Adrenal gland (tissue), 12 donors: Measurements from ENCODE around the gene ADGRL2. TPM values are rescaled to one million over a fixed set of nuclear protein-coding genes. Genes with fewer than 3 reads are reported as not detected.

ENCODE experiments used
- DNase-seq, 7 donors: peaks; one replicate each; pipeline ENCODE4 v3.0.0-alpha.2; 2019 to 2020
- H3K27ac ChIP-seq, 5 donors: fragments of 200-600 bp; sonication (generic) in 4 of 5; 1 replicate in 3 of 5; 2 replicates in 2 of 5; pipeline versions ENCODE4 v1.5.1 to v1.8.0; 2016 to 2020; ENCODE audit warnings: mild to moderate bottlenecking in 1 of 5
- H3K27me3 ChIP-seq: fragments of 200-600 bp; 2 replicates; pipeline ENCODE4 v1.8.0; 2021
- H3K36me3 ChIP-seq, 2 donors: fragments of 200-600 bp; replicated peaks in 1 of 2; 1 replicate in 1 of 2; 2 replicates in 1 of 2; pipeline versions ENCODE4 v1.5.1 to v1.8.0; 2018 to 2022
- H3K4me1 ChIP-seq, 2 donors: fragments of 200-600 bp; replicated peaks in 1 of 2; 1 replicate in 1 of 2; 2 replicates in 1 of 2; pipeline versions ENCODE4 v1.5.1 to v1.8.0; 2018 to 2021
- H3K4me3 ChIP-seq, 4 donors: fragments of 200-600 bp; sonication (generic) in 3 of 4; one replicate each; pipeline ENCODE4 v1.5.1; 2016 to 2018
- H3K9me3 ChIP-seq, 3 donors: fragments of 200-600 bp; sonication (generic) in 1 of 3; replicated peaks in 1 of 3; 1 replicate in 2 of 3; 2 replicates in 1 of 3; pipeline versions ENCODE4 v1.5.1 to v1.8.0; 2016 to 2021
- CTCF ChIP-seq, 6 experiments: fragments of 450-650 bp in 4 of 6; fragments of 200-600 bp in 2 of 6; sonication (generic) in 1 of 6; IDR thresholded peaks; 1 replicate in 5 of 6; 2 replicates in 1 of 6; pipeline versions ENCODE4 v1.5.1 to v1.8.0; 2016 to 2021; ENCODE audit warnings: antibody characterized with exemption in 6 of 6, mild to moderate bottlenecking in 2 of 6, moderate library complexity in 1 of 6
- POLR2A ChIP-seq, 2 donors: fragments of 450-650 bp; IDR thresholded peaks; one replicate each; pipeline ENCODE4 v1.6.1; 2017; ENCODE audit warnings: antibody characterized with exemption in 2 of 2, mild to moderate bottlenecking in 2 of 2, moderate library complexity in 1 of 2
- WGBS, 4 donors: extraction: QIAGEN DNeasy Blood & Tissue Kit in 2 of 4; methylation state at CpG; one replicate each; pipeline versions ENCODE4 v1.1.5 to v1.1.7; 2013 to 2017; 5-methylcytosine and 5-hydroxymethylcytosine counted together
- intact Hi-C, 2 donors: fragments of 100-400 bp; cut with DNase I; formaldehyde crosslinking; loops; one replicate each; pipeline versions ENCODE4 v1.14.1 to v1.15.0; 2022 to 2023
- polyA plus RNA-seq, 3 donors: library from polyadenylated mRNA; stranded (reverse); fragments of 200-250 nt in 2 of 3; fragments of 350-450 nt in 1 of 3; fragmentation: Illumina TruSeq in 1 of 3; extraction: RNeasy Lipid Tissue Mini Kit (QIAGEN cat#74804) in 1 of 3; gene quantifications; one replicate each; pipeline ENCODE4 v1.2.3, GENCODE V29; 2013 to 2014
- total RNA-seq, 9 donors: library from RNA; depleted of rRNA in 4 of 9; stranded (reverse); fragments of >200 nt in 4 of 9; fragments of 120-200 nt in 1 of 9; fragmentation: NEBNext Ultra II Directional in 1 of 9; extraction: Animal tissue kit (Norgen Biotek cat#: 25700) in 1 of 9; gene quantifications; one replicate each; pipeline versions ENCODE4 v1.1.0 to v1.2.4, GENCODE V29; 2013 to 2023
- donor health status: healthy with polysubstance abuse.
- donor health status: Bipolar disorder and iron deficiency.
- donor health status: DM: yes; HTN: yes; CAD: no.
- donor health status: DM: no; HTN: no; CAD: no.
- donor health status: DM: no; HTN: no; CAD: no.
- donor health status: DM: yes; HTN: yes; CAD: no.

The ADGRL2 gene
- total and polyA plus RNA-seq, 12 donors: 24.2 to 170 (median 58.9) TPM

GRCh38 chr1:81982523-81982922 is 181.8 kb downstream of the ADGRL2 start:
- Histone ChIP-seq H3K36me3 (peaks cover 0 to 13% of the 10 kb centered on the region in 2 donors), H3K4me3 (no peak overlapping the region), H3K9me3 (no peaks in the 10 kb centered on the region), H3K4me1 (peaks cover 0 to 5% of the 10 kb centered on the region in 2 donors), H3K27me3 (no peaks in the 10 kb centered on the region), H3K27ac (no peak overlapping the region)
- 81 to 91% (median 89%) methylated on average over 2 of the region's 2 CpGs for WGBS, 4 donors
- no peak for DNase-seq
- intact Hi-C loops: no loop called here
- TF ChIP-seq POLR2A (IDR thresholded peaks at IDR 0.05) (no peak), CTCF (IDR thresholded peaks at IDR 0.05) (no peak)

- Histone ChIP-seq H3K9me3 (no peaks in the 10 kb centered on the region), H3K27me3 (no peaks in the 10 kb centered on the region), H3K4me1 (no peaks in the 10 kb centered on the region), H3K36me3 (peaks cover 0 to 24% of the 10 kb centered on the region in 2 donors), H3K4me3 (no peak overlapping the region), H3K27ac (no peak overlapping the region)
- 43 to 61% (median 50%) methylated on average over 1 of the region's 1 CpG for WGBS, 4 donors
- TF ChIP-seq CTCF (IDR thresholded peaks at IDR 0.05): no peak
- TF ChIP-seq POLR2A (IDR thresholded peaks at IDR 0.05): no peak
- no peak for DNase-seq
- intact Hi-C loops: no loop called here
Measured at GRCh38 chr1:81989524-81989923, 188.8 kb downstream of the ADGRL2 start.

- H3K9me3 ChIP-seq: no peaks in the 10 kb centered on the region
- no peak overlapping the region for H3K4me3 ChIP-seq
- no peaks in the 10 kb centered on the region for H3K4me1 ChIP-seq
- WGBS, 4 donors: 94 to 96% (median 96%) methylated on average over 7 of the region's 7 CpGs
- intact Hi-C loops: no loop called here
- H3K36me3 ChIP-seq: peaks cover 0 to 17% of the 10 kb centered on the region in 2 donors
- TF ChIP-seq CTCF (IDR thresholded peaks at IDR 0.05) (no peak), POLR2A (IDR thresholded peaks at IDR 0.05) (no peak)
- H3K27ac ChIP-seq: no peak overlapping the region
- H3K27me3 ChIP-seq: no peaks in the 10 kb centered on the region
- no peak for DNase-seq
Measured at GRCh38 chr1:81990241-81990640, 189.5 kb downstream of the ADGRL2 start.

- Histone ChIP-seq H3K36me3 (no peaks in the 10 kb centered on the region), H3K27me3 (no peaks in the 10 kb centered on the region), H3K27ac (no peak overlapping the region), H3K4me3 (no peak overlapping the region), H3K4me1 (peaks cover 0 to 8% of the 10 kb centered on the region in 2 donors), H3K9me3 (no peaks in the 10 kb centered on the region)
- peak in 5 of 7 donors; percentile 14 to 55 (median 31) for DNase-seq
- TF ChIP-seq CTCF (IDR thresholded peaks at IDR 0.05) (no peak), POLR2A (IDR thresholded peaks at IDR 0.05) (no peak)
- intact Hi-C loops: no loop called here
- 7 to 41% (median 26%) methylated on average over 3 to 4 of the region's 4 CpGs for WGBS, 4 donors
Measured at GRCh38 chr1:81998165-81998564, 197.4 kb downstream of the ADGRL2 start.
